ENCODE data around the gene KRT9.
"Not testable (repeated sequence)": the region's sequence is repeated elsewhere in the genome, so short reads cannot be mapped to it uniquely, and the experiment has no call there.

Gene KRT9

DNA sequence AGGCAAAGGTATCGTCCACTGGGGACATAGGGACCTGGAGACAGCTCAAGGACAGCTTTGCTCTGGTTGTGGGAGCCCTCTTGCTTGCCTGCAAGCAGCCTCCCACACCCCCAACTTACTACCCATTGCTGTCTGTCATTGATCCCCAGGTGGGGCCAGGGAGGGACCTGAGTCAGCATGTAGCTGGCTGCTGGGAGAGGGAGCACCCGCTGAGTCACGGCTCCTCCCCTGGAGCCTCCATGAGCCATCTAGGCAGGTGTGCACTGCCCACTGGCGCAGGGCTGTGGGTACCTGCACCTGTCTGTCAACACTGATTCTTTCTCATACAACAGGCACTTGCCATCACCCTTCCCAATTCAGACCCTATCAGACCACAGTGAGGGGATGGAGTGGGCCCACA lies 4.9 kb upstream of the KRT9 start:
- DNase-seq = not testable (repeated sequence)

DNA sequence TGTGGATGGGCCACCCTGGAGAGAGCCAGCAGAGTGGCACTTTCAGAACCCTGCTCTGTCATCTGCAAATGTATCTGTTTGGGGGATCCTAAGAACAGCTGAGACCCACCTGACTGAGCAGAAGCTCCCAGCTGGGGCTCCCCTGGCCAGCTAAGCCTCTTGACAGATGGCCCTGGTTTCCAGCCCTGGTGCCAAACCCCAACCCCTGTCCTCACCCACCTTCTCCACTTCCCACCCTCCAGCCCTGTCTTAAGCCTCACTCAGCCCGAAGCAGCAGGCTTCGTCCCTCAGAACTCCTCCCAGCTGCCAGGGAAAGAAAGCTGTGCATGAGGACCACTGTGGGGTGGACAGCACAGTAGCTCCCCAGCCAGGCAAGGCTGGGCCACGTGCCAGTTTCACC lies 3.5 kb upstream of the KRT9 start:
- no peak for DNase-seq

DNA sequence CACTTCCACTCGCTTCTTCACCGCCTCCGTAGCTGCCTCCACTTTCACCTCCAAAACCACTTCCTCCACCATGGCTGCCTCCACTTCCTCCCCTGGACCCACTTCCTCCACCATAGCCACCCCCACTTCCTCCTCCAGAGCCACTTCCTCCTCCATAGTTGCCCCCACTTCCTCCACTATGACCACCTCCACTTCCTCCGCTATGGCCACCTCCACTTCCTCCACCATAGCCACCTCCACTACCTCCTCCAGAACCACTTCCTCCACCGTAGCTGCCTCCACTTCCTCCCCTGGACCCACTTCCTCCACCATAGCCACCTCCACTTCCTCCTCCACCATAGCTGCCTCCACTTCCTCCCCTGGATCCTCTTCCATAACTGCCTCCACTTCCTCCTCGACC lies 4.5 kb downstream of the KRT9 start:
- DNase-seq = no peak

DNA sequence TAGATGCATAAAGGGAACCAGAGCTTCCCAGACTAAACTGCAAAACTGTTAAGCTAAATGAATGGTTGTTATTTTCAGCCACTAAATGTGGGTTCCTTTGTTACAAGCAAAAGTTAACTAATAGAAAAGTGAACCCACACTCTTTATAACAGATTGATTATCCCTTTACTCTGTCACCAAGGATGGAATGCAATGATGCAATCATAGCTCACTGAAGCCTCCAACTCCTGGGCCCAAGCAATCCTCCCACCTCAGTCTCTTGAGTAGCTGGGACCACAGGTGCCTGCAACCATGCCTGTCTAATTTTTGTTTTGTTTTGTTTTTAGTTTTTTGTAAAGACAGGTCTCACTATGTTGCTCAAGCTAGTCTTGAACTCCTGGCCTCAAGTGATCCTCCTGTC lies 6.5 kb downstream of the KRT9 start:
- no peak for DNase-seq

DNA sequence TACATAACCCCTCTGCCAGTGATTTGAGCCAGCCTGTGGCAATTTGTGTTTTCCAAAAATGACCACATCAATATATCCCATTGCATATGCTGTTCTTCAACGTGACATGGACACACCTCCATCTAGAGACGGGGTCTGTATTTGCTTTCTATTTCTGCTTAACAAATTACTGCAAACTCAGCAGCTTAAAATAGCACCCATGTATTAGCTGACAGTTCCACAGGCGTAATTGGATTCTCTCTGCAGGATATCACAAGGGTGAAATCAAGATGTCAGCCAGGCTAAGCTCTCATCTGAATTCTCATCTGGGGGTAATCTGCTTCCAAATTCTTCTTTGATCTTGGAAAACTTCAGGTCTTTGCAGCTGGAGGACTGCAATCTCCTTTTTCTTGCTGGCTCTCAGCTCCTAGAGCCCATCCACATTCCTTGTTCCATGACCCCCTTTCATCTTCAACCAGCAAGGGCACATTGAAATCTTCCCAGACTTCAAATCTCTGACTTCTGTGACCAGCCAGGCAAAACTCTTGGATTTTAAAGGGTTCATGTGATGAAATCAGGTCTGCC lies 8.2 kb downstream of the KRT9 start:
- no peak for DNase-seq

DNA sequence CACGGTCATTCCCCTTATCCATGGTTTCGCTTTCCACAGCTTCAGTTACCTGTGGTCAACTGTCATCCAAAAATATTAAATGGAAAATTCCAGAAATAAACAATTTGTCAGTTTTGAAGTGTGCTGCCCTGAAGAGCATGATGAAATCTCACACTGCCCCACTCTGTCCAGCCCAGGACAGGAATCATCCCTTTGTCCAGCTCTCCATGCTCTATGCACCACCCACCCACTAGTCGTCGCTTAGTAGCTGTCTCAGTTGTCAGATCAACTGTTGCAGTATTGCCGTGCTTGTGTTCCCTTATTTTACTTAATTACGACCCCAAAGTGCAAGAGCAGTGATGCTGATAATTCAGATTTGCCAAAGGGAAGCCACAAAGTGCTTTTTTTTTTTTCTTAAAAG lies 10.3 kb downstream of the KRT9 start:
- DNase-seq = no peak

DNA sequence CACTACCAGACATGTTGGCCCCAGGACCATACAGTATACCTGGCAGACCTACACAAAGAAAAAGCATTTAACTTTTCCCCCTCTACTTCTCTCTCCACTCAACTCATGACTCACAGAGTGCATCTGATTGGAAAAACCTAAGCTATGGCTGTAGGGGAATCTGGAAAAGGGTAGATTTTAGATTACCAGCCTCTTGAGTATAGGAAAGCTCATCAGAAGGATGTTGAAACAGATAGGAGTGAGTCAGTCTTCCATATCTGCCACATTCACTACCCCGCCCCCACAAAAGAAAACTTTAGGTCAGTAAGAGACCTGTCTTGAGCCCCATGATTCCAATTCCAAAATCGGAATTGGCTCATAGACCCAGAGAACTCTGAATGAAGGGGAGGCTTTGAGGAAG lies 12.3 kb downstream of the KRT9 start:
- no peak for DNase-seq

DNA sequence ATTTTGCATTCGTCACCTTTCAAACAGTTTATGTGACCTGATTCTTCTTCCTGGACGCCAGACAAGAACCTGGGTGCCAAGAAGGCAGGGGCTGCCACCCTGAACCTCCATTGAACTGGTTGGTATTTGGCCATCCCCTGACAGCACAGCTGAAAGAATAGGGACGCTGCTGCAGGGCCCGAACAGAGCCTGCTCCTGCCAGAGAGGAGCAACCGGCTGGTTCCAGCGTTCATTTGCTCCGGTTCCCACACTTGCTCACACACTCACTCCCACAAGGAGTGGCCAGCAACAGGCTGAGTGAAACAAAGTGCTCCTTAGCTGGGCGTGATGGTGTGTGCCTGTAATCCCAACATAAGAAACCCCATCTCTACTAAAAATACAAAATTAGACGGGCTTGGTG lies 14.9 kb downstream of the KRT9 start:
- no peak for DNase-seq

DNA sequence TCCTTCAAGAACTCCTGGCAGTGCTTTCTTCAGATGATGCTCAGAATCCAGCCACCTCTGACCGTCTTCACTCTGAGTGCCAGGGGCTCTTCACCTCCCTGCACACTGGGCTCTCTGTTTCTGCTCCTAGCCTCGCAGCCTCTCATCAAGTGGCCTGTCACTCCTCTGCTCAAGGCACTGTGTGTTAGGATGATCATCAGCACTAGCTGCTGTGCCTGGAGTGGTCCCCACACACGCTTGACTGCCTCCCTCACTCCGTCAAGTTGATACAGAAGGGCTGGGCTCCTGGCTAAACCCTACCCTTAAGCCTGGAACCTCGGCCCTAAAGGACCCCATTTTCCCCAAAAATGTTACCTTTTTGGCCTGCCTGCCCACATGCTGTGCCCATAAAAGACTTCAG lies 15.6 kb downstream of the KRT9 start:
- no peak for DNase-seq

DNA sequence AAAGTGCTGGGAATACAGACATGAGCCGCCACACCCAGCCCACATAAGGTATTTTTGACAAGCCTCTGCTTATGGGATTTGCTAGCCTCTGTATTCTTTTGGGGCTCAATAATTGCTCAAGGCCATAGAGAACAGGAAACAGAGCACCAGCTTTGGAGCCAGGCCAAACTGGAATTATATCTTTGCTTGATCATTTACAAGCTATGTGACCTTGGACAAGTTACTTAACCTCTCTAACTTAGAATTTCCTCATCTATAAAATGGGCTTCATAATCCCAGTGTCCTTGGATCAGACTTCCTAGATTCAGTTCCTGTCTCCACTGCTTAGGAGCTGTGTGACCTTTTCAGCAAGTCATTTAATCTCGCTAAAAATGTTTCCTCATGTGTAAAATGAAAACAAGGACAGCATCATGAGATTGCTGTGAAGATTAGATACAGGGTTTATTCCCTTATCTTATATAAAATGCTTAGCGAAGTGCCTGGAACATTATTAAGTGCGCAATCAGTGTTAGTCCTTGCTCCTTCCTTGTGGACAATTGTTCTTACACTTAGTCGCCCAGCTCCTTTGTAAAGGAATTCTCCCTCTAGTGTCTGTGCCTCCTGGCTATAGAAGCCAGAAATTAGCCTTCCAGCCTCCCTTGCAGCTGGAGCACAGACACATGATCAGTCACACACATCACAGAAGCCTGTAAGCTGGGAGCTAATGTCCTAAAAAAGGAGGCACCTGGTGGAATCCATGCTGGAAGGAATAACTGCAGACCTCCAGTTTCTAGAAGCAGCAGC lies 16.6 kb downstream of the KRT9 start:
- DNase-seq = no peak

DNA sequence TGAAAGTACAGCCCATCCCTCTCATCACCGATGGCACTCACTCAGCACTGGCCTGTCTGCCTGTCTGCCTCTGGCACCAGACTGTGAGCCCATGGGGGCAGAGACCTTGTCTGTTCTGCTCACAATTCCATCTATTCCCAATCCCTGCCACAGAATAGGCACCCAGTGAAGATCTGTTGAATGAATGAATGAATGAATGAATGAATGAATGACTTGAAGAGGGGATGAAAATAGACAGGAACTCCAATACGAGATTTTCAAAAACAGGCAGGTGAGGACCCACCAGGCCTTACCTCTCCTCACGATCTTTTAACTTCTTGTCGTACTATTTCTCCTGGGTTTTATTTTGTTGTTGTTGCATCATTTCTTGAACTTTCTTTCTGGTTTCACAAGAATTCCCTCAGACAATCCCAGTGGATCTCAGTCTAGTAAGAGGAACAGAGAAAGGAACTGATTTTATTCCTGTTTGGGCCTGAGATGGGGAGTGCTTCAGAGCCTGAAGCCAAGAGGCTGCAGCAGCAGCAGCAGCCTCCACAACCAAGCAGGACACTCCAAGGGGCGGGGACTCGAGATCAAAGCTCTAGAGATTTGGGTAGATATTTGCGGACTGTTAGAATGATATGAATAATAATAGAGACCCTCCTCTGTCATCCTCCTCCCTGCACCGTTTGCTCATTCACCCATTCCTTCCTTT lies 17.7 kb downstream of the KRT9 start:
- no peak for DNase-seq

DNA sequence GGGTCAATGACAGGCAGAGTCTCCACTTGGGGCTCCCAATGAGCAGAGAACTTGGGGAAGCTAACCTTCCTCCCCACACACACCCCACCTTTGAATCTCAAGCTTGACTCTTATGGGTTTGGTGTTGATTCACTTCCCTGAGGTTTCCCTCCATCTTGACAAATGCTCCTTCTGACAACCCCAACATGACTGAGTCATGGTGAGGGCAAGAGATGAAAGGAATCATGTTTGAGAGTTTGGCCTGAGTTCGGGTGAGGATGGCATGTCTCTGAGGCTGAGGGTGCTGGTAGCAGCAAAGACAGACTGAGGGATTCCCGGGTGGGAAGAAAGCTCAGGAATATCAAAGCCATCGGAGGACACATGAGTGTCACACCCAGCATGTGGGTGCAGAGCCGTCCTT lies 18.7 kb downstream of the KRT9 start:
- DNase-seq = no peak

DNA sequence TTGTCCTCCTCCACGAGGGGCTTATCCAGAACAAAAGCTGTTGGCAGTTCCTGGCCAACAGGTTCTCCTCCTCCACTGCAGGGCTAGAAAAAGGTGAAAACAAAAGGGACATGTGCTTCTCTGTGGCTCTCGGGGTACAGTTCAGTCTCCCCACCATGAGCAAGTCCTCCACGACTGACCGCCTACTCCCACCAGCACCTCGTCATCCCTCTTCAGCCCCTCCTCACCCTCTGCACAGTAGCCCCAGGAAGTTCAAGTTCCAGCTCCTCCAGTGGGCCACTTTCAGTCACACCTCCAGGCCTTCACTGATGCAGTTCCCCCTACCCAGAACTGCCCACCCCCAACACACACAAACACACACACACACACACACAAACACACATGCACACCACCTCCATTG lies 19.4 kb downstream of the KRT9 start:
- DNase-seq = no peak

DNA sequence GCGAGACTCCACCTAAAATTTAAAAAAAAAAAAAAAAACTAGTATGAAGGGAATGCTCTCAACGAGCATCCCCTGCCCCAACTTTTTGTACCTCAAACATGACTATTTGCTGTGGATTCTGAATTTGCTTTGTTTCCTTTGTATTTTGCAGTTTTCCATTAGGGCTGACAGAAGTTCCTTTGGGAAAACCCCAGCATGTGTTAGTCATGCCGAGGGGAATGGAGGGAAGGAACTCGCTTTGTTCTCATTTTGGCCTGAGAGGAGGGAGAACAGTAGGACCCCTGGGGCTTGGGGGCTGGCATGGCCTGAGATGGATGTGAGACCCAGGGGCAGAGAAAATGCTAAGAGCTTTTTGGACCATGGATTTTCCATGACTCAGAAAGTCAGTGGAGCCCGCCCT lies 20.5 kb downstream of the KRT9 start:
- DNase-seq = no peak

DNA sequence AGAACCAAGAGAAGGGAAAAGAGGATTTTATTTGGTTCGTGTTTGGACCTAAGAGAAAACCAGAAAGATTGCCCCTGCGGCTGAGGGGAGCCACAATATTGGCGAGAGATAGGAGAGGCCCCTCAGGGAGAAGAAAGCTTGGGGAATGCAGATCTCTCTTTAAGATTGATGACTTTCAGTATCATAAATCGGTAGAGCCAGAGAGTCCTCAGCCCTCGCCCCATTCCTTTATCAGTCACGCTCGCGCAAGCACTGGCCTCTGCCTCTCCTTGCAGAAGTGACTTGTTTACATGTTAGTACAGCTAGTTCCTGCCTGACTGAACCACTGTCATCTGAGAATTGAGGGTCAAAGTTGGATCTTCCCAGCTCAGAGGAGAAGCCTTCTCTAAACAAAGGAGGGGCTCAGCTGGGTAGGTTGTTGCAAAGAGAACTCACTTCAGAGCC lies 22.2 kb downstream of the KRT9 start:
- DNase-seq = no peak

DNA sequence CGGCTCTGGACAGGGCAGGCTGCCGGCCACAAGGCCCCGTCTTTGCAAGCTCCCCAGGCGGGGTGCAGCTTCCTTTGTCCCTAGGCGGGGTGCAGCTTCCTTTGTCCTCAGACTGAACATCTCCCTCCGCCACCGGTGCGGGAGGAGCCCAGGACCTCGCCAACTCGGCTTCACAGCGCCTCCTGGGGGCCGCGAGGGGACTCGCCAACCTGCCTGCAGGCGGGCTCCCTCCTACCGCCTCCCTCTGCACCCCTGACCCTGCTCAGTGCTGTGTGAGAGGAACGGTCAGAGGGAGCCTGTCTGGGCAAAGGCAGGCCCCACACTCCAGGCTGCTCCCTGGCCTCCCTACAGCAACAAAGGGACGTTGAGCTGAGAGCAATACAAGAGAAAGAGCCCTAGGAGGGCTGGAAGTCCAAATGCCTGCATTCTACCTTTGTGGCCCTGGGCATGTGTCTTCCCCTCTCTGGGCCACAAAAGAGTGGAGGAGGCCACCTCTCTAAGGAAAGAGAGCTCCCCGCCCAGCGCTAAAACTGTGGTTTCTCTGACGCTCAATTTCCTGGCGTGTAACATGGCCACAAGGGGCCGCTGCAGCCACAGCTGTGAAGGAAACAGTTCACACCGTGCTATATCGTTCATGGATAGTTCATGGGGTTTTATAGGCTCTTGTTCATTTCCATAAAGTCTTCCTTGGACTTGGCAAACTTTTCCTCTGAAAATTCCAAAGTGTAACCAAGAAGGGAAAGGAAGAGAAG lies 22.8 kb downstream of the KRT9 start:
- DNase-seq = no peak

DNA sequence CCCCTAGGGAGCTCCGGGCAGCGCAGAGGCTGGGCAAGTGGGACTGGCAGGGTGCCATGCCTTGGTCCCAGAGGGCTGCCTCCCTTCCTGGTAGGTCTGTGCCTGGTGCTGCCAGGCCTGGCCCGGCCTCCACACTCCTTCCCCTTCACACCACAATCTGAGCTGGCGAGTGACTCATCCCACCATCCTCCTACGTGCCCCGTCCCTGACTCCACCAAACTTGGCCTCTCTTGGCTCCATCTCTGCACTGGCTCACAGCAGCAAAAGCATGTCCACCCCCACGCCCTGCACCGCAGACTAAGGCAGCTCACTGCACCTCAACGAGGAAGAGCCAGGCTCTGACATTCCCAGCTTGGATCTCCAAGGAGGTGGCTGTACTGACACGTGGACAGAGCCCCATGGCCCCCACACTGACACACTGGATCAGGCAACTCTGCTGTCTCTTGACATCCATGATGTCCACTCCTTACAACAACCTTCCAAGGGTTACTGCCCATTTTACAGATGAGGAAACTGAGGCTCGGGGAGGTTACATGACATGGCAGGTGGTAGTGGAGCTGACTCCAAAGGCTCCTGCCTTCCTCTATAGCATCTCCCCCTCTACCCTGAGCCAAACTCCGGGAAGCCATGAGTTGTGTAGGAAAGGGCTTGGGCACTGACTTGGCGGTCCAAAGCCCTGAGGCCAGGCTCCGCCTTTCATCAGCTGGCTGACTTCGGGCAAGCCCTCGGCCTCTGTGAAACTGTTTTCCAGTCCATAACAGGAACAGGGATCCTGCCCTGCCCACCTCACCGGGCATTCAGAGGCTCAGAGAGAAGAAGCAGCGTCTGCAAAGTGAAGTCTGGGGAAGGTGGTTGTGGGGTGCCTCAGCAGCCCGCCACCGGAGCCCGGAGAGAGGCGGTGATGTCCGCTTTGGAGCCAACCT lies 23.7 kb downstream of the KRT9 start:
- DNase-seq = no peak

DNA sequence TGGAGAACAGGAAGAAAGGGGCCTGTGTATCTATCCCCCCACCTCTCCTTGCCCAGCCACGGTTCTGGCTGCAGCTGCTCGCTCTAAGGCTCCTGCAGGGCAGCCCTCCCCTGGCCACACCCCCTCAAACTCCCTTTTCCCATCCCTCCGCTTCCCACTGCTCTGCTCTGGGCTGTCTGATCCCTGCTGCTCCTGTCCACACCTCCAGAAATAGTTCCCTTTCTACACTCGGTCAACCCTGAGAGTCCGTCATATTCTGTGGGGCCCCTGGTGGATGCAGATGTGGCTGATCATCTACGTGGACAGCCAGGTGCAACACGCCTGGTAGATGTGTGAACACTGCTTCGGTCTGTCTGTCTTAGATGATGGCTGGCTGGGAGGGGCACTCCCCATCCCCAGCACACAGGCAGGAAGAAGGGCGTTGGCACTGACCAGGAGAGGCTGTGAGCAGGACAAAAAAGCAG lies 24.4 kb downstream of the KRT9 start:
- no peak for DNase-seq

DNA sequence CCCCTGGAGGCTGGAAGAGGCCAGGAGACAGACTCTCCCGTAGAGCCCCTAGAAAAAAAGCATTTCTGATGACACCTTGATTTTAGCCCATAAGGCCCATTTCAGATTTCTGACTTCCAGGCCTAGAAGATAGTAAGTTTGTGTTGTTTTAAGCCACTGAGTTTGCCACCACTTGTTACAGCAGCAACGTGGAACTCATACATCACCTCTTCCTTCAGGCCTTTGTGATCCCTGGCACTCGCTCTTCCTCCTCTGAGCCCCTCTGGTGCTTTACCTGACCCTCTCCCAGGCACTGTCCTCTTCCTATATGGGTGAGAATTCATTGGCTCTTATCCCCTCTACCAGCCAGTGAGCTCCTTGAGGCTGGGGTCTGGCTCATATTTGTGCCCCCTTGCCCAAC lies 25.0 kb downstream of the KRT9 start:
- DNase-seq = no peak

DNA sequence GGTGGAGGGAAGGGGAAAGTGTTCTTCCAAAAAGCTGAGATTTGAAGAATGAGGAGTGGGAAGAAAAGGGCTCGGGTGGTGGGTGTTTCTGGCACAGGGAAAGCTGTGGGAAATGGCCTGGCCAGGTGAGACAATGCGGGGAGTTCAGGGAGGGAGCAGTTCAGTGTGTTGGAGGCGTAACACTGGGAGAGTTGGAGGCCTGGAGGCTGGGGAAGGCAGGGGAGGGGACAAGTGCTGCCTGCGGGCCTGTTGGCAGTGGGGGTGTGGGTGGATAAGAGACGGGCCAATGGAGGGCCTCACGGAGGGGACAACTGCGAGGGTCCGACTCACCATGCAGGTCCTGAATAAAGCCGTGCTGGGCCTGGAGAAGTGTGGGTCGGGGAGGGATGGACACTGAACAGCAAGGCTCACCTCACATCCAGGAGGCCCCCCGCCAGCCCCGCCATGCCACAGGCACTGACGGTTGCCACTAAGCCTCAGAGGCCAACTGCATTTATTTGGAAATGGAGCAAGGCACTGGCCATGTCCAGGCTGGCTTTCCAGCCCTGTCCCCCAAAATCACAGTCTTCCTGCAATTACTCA lies 25.9 kb downstream of the KRT9 start:
- DNase-seq = no peak

DNA sequence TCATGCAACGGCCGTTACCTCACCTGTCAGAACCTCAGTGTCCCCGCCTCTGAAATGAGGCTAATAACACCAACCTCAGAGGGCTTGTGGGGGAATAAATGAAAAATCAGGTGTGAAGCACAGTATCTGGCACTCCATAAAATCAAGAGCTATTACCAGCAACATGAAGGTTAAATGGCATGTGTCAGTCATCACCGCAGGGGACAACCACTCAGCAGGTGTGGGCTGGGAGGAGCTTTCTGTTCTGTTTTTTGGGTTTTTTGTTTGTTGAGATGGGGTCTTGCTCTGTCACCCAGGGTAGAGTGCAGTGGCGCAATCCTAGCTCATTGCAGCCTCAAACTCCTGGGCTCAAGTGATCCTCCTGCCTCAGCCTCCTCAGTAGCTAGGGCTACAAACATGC lies 26.9 kb downstream of the KRT9 start:
- no peak for DNase-seq

DNA sequence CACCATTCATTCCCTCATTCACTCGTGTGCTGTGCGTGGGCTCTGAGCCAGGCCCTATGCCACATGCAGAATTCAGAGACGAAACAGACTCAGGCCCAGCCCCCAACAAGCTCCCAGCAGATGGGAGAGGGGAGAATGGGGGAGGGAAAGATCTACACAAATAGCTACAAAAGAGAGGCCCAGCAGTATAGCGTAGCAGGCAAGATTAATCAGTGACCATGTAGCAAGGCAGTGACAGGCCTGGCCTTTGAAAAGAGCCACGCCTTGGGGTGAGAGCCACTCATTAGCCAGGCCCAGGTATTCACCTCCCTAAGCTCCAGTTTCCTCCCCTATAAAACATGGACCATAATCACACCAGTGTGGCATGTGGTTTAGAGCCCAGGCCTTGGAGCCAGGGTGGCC lies 27.4 kb downstream of the KRT9 start:
- DNase-seq = no peak

All from NCI-H1417 treated with DMSO at 0.1 percent for 48 hours (cell line).